Heart left ventricle (tissue), 13 donors: Measurements from ENCODE around the gene CTXND1.

Experiments used
- CTCF ChIP-seq, 12 donors: fragments of 200-600 bp; sonication (generic) in 4 of 12; IDR thresholded peaks; one replicate each; pipeline versions ENCODE4 v1.5.0 to v1.8.0; 2018 to 2022; ENCODE audit warnings: antibody characterized with exemption in 12 of 12, mild to moderate bottlenecking in 5 of 12
- POLR2A ChIP-seq, 2 donors: fragments of 450-650 bp; IDR thresholded peaks; one replicate each; pipeline ENCODE4 v1.6.1; 2017; ENCODE audit warnings: antibody characterized with exemption in 2 of 2, mild to moderate bottlenecking in 2 of 2, moderate library complexity in 2 of 2
- donor health status: ischemic (EF 13 %, LVEDD 7.1; RV severe dilation, severe dysfunction).
- donor health status: DM: no; HTN: yes; CAD: no.
- donor health status: DM: no; HTN: no; CAD: no.
- donor health status: ischemic (EF 25% LVEDD 6.9; RV normal size, moderate dysfunction).
- donor health status: ischemic (EF 25% LVEDD 5.7; RV mildly dilated, moderate dysfunction).
- donor health status: ischemic (EF 35%, LVEDD 5.7; RV mildly dilated, moderate dysfunction).
- donor health status: nonischemic (EF 11% LVEDD 7.7; RV severe dilation, severe dysfunction).
- donor health status: DM: yes; HTN: yes; CAD: no.
- donor health status: PGD.
- donor health status: ischemic (EF 29% LVEDD 5.4; RV normal size, mild dysfunction).
- donor health status: nonischemic (EF 23%, LVEDD 6.1; RV moderate dilation, normal function).

GRCh38 chr15:80152180-80152895 lies 99.7 kb downstream of the CTXND1 start:
- TF ChIP-seq POLR2A (IDR thresholded peaks at IDR 0.05) (no peak), CTCF (IDR thresholded peaks at IDR 0.05) (no peak)
